Testis (tissue), 3 donors: ENCODE measurements around the gene MRPL36. TPM values are rescaled to one million over a fixed set of nuclear protein-coding genes. Genes with fewer than 3 reads are reported as not detected.

ENCODE experiments used
- DNase-seq: peaks from one replicate; pipeline ENCODE4 v3.0.0-alpha.2; 2019
- H3K27ac ChIP-seq, 2 donors: fragments of 200-600 bp; sonication (generic); one replicate each; pipeline ENCODE4 v1.5.1; 2019
- H3K27me3 ChIP-seq: fragments of 200-600 bp; sonication (generic); one replicate; pipeline ENCODE4 v1.5.1; 2019
- H3K36me3 ChIP-seq: fragments of 200-600 bp; sonication (generic); one replicate; pipeline ENCODE4 v1.5.1; 2017; ENCODE audit warnings: low read depth; ENCODE audit errors: missing control alignments
- H3K4me1 ChIP-seq: fragments of 200-600 bp; sonication (generic); one replicate; pipeline ENCODE4 v1.5.1; 2019
- H3K4me3 ChIP-seq, 2 donors: fragments of 200-600 bp; sonication (generic); one replicate each; pipeline ENCODE4 v1.5.1; 2017 to 2019
- H3K9me3 ChIP-seq: fragments of 200-600 bp; sonication (generic); one replicate; pipeline ENCODE4 v1.5.1; 2017
- CTCF ChIP-seq, 3 experiments: fragments of 450-650 bp in 2 of 3; fragments of 200-600 bp in 1 of 3; sonication (generic) in 1 of 3; IDR thresholded peaks; one replicate each; pipeline ENCODE4 v1.5.1; 2016 to 2019; ENCODE audit warnings: antibody characterized with exemption in 3 of 3, mild to moderate bottlenecking in 2 of 3, moderate library complexity in 1 of 3
- POLR2A ChIP-seq: fragments of 450-650 bp; IDR thresholded peaks from one replicate; pipeline ENCODE4 v1.6.1; 2017; ENCODE audit warnings: antibody characterized with exemption, mild to moderate bottlenecking, moderate library complexity
- WGBS, 2 donors: methylation state at CpG; one replicate each; pipeline ENCODE4 v1.1.5; 2018; 5-methylcytosine and 5-hydroxymethylcytosine counted together
- intact Hi-C: fragments of 100-400 bp; cut with DNase I; formaldehyde crosslinking; loops from one replicate; pipeline ENCODE4 v1.15.1; 2023; ENCODE audit warnings: low total_unique reads
- polyA plus RNA-seq: library from polyadenylated mRNA; stranded (reverse); fragments of 350-450 nt; fragmentation: Illumina TruSeq; extraction: RNeasy Lipid Tissue Mini Kit (QIAGEN cat#74804); gene quantifications from one replicate; pipeline ENCODE4 v1.2.3, GENCODE V29; 2014; ENCODE audit warnings: low read depth, low replicate concordance; ENCODE audit not compliant: insufficient read depth
- total RNA-seq, 2 donors: library from RNA; depleted of rRNA; stranded (reverse); fragments of >200 nt; gene quantifications; one replicate each; pipeline ENCODE4 v1.2.3, GENCODE V29; 2016

The MRPL36 gene
- total and polyA plus RNA-seq, 3 donors from 2014 or later = 60.8 to 164 (median 101) TPM

DNA sequence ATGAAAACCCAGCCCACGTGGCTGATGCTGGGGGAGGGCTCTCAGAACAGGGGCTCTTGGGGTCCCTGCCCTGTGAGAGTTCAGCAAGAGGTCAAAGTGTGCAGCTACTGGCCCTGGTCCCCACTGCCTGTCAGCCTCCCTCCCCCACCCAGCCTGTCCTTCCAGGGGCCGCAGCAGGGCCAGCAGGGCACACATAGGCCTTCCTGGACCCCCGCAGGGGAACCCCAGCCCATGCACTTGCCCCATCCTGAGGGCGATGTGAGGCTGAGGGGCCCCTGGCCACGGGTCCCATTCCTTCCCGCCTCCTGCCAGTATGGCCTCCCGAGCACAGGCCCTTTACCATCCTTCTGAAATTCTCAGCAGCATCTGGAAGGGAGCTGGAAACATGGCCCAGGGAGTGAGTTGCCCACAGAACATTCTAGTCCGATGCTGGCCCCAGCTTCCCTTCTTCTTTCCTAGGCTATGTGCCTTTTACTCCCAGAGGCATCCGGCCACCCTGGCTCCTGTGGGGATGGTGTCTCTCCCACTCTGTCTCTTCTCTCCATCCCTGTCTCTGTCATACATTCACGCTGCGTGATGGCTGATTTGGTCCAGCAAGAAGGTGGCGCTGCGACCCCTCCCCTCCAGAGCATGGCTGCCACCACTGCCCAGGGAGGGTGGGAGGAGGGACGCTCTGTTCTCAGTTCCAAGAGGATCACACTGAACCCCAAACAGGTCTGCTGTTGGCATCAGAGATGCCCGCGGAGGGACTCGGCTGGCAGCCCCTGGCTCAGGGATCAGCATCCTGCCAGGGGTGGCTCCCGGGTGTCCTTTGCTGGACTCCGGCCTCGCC is 19.6 kb downstream of the MRPL36 start:
- Histone ChIP-seq H3K27ac (no peak overlapping the region), H3K4me1 (no peaks in the 10 kb centered on the region), H3K27me3 (no peaks in the 10 kb centered on the region), H3K9me3 (no peaks in the 10 kb centered on the region), H3K36me3 (no peaks in the 10 kb centered on the region), H3K4me3 (no peak overlapping the region)
- no peak for DNase-seq
- intact Hi-C loops = no loop called here
- TF ChIP-seq POLR2A = no peak
- no peak for TF ChIP-seq CTCF (IDR thresholded peaks at IDR 0.05)
- 79 to 89% methylated on average over 11 to 20 of the region's 20 CpGs for WGBS, 2 donors

- Histone ChIP-seq H3K4me3 (no peak overlapping the region), H3K4me1 (no peaks in the 10 kb centered on the region), H3K9me3 (no peaks in the 10 kb centered on the region), H3K36me3 (no peaks in the 10 kb centered on the region), H3K27ac (no peak overlapping the region), H3K27me3 (no peaks in the 10 kb centered on the region)
- no peak for DNase-seq
- no peak for TF ChIP-seq POLR2A
- TF ChIP-seq CTCF (IDR thresholded peaks at IDR 0.05) = no peak
- intact Hi-C loops = no loop called here
- 79 to 89% methylated on average over 26 to 32 of the region's 32 CpGs for WGBS, 2 donors
These were observed 20.5 kb downstream of the MRPL36 start for GRCh38 chr5:1779021-1779680.

DNA sequence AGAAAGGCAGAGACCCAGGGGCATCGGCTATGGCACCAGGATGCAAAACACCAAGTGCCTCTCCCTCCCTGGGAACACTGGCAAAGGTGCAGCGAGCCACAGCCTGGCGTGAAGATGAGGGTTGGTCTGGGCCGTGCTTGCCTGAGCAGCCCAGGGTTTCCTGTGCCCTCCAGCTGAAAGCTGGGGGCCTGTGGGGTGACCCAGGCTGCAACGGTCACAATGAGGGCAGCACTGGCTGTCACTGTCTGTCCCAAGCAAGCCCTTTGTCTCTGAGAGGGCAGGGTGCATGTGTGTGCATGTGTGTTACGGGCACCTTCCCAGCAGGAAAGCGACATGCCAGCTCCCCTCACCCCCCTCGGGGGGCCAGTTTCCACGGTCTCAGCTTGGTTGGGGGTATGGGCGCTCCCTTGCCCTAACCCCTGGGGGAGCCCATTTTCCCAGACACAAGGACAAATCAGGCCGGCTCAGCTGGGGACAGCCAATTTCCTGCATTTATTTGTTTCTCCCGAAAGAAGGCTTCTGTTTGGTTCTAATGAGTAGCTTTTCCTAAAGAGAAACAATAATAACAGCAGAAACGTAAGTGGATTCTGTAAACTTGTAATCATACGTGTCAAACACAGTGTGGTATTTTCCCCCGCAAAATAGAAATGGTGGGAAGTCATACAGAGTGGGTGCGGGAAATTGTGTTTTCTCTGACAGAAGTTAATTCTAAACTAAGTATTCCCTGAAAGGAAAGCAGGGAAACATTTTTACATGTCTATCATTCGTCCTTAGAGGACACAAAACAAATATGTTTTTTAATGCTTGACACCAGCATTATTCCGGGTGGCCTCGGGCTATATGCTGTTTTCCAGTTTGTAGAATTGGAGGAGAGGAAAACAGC is 21.3 kb downstream of the MRPL36 start:
- intact Hi-C loops = no loop called here
- no peaks in the 10 kb centered on the region for H3K4me1 ChIP-seq
- no peaks in the 10 kb centered on the region for H3K9me3 ChIP-seq
- no peak for DNase-seq
- no peak overlapping the region for H3K4me3 ChIP-seq
- TF ChIP-seq CTCF (IDR thresholded peaks at IDR 0.05) = no peak
- TF ChIP-seq POLR2A = no peak
- no peaks in the 10 kb centered on the region for H3K36me3 ChIP-seq
- no peaks in the 10 kb centered on the region for H3K27me3 ChIP-seq
- 79% methylated on average over 14 to 19 of the region's 19 CpGs for WGBS, 2 donors
- no peak overlapping the region for H3K27ac ChIP-seq

- Histone ChIP-seq H3K4me3 (no peak overlapping the region), H3K36me3 (no peaks in the 10 kb centered on the region), H3K27ac (no peak overlapping the region), H3K27me3 (no peaks in the 10 kb centered on the region), H3K4me1 (no peaks in the 10 kb centered on the region), H3K9me3 (no peaks in the 10 kb centered on the region)
- intact Hi-C loops = no loop called here
- TF ChIP-seq CTCF (IDR thresholded peaks at IDR 0.05) = no peak
- TF ChIP-seq POLR2A = no peak
- DNase-seq = no peak
- 79 to 91% methylated on average over 26 to 30 of the region's 31 CpGs for WGBS, 2 donors
These were observed 22.1 kb downstream of the MRPL36 start for GRCh38 chr5:1777281-1778137.
